GM23338 (cell line): ENCODE data around the gene FBLN1. TPM values are rescaled to one million over a fixed set of nuclear protein-coding genes. Genes with fewer than 3 reads are reported as not detected.

Source experiments
- ETS1 ChIP-seq: IDR thresholded peaks from 2 replicates; pipeline ENCODE4 v1.6.1; 2016; ENCODE audit warnings: antibody characterized with exemption
- EZH2 ChIP-seq: fragments of 200-600 bp; sonication (generic); IDR thresholded peaks from one replicate; pipeline ENCODE4 v1.8.0; 2017; ENCODE audit warnings: antibody characterized with exemption, mild to moderate bottlenecking, low read depth; ENCODE audit not compliant: unreplicated experiment
- EZH2phosphoT487 ChIP-seq: fragments of 200-600 bp; sonication (generic); IDR thresholded peaks from one replicate; pipeline ENCODE4 v1.8.1; 2018; ENCODE audit warnings: antibody characterized with exemption; ENCODE audit not compliant: unreplicated experiment
- JUNB ChIP-seq: IDR thresholded peaks from one replicate; pipeline ENCODE4 v1.6.1; 2016; ENCODE audit warnings: antibody characterized with exemption; ENCODE audit not compliant: unreplicated experiment
- NANOG ChIP-seq: IDR thresholded peaks from 2 replicates; pipeline ENCODE4 v1.6.1; 2016; ENCODE audit warnings: antibody characterized with exemption, borderline replicate concordance
- REST ChIP-seq: IDR thresholded peaks from one replicate; pipeline ENCODE4 v1.6.1; 2018; ENCODE audit warnings: antibody characterized with exemption; ENCODE audit not compliant: unreplicated experiment
- ZNF462 ChIP-seq: fragments of 250-450 bp; sonication (Bioruptor Pico); IDR thresholded peaks from 2 replicates; pipeline ENCODE4 v1.5.0; 2020; ENCODE audit warnings: mild to moderate bottlenecking, moderate library complexity
- polyA plus RNA-seq: library from polyadenylated mRNA; unstranded; fragments of >200 nt; fragmentation: Nextera tagmentation; extraction: Ambion mirVana; gene quantifications from 2 replicates; pipeline ENCODE4 v1.2.1, GENCODE V29; 2016
- total RNA-seq: library from RNA; depleted of rRNA; stranded (reverse); fragments of >200 nt; shearing (Covaris generic); gene quantifications from 2 replicates; pipeline ENCODE4 v1.2.3, GENCODE V29; 2014

The FBLN1 gene
- total and polyA plus RNA-seq, 2 experiments from 2014 or later: 90.1 to 137 TPM

- TF ChIP-seq ZNF462 (no peak), REST (no peak), JUNB (no peak), ETS1 (no peak), EZH2 (no peak), NANOG (no peak), EZH2phosphoT487 (no peak)
These were observed 45.9 kb upstream of the FBLN1 start (continued) for GRCh38 chr22:45456811-45457210.
